GM18861 (cell line): ENCODE measurements around the gene OR6Y1.

ENCODE experiments used
- ATAC-seq: cut with Tn5 transposase; IDR thresholded peaks from one replicate; pipeline ENCODE4 v1.9.1; 2021; ENCODE audit not compliant: unreplicated experiment

OR6Y1 gene

GRCh38 chr1:158506369-158506987 lies 47.7 kb downstream of the OR6Y1 start:
- ATAC-seq, result no peak

DNA sequence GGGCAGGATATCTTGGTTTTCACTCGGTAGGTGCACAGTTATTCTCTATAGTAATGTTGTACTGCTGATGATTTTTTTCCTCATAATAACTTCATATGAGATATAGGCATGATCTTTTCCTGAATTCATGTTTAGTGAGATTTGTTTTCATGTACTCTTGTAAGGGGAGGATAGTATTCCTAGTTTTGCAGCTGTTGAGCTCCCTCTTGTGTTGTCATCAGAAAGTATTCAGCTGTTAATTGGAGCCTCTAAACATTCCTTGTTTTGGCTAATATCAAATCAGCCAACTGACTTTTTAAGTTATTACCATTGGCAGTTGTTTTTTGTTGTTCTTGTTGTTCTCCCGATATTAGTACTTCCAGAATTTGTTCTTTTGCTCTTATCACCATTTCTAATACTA lies 57.8 kb downstream of the OR6Y1 start:
- ATAC-seq, result no peak

- no peak for ATAC-seq
Observed at GRCh38 chr1:158494796-158495195, 59.4 kb downstream of the OR6Y1 start.
